ENCODE measurements around the gene NAPSA.

The NAPSA gene

GRCh38 chr19:50379602-50380001 is 14.2 kb upstream of the NAPSA start:
- peaks cover 0 to 2% of the 10 kb centered on the region in 2 donors for H3K9me3 Mint-ChIP-seq

GRCh38 chr19:50378863-50379236 is 13.4 kb upstream of the NAPSA start:
- Mint-ChIP-seq H3K27ac (peak overlapping the region; percentile 38), H3K27me3 (no peaks in the 10 kb centered on the region), H3K4me1 (peaks cover 36 to 37% of the 10 kb centered on the region in 2 donors), H3K4me3 (no peak overlapping the region), H3K9me3 (peaks cover 0 to 2% of the 10 kb centered on the region in 2 donors), H3K36me3 (peaks cover 41 to 48% of the 10 kb centered on the region in 2 donors)
- ATAC-seq (replicated peaks) (no peak), DNase-seq (no peak)

More at GRCh38 chr19:50379602-50380001, 14.2 kb upstream of the NAPSA start:
- no peak overlapping the region for H3K27ac Mint-ChIP-seq
- H3K27me3 Mint-ChIP-seq: no peaks in the 10 kb centered on the region
- no peak overlapping the region for H3K4me3 Mint-ChIP-seq
- DNase-seq (no peak), ATAC-seq (replicated peaks) (no peak)
- H3K36me3 Mint-ChIP-seq: peaks cover 43 to 53% of the 10 kb centered on the region in 2 donors
- H3K4me1 Mint-ChIP-seq: peaks cover 39 to 44% of the 10 kb centered on the region in 2 donors

GRCh38 chr19:50378169-50378862 is 12.9 kb upstream of the NAPSA start:
- Mint-ChIP-seq H3K36me3 (peaks cover 41 to 48% of the 10 kb centered on the region in 2 donors), H3K27me3 (no peaks in the 10 kb centered on the region), H3K9me3 (peaks cover 0 to 2% of the 10 kb centered on the region in 2 donors), H3K4me3 (peak overlapping the region in 1 of 2 donors; percentile 96), H3K27ac (no peak overlapping the region), H3K4me1 (peaks cover 31 to 32% of the 10 kb centered on the region in 2 donors)
- DNase-seq (no peak), ATAC-seq (replicated peaks) (no peak)

- ATAC-seq (replicated peaks): no peak
- DNase-seq: no peak
- Mint-ChIP-seq H3K27me3 (no peaks in the 10 kb centered on the region), H3K4me3 (peak overlapping the region; percentile 96 to 100), H3K4me1 (peaks cover 27 to 28% of the 10 kb centered on the region in 2 donors), H3K27ac (peak overlapping the region; percentile 69), H3K9me3 (peaks cover 0 to 2% of the 10 kb centered on the region in 2 donors), H3K36me3 (peaks cover 41 to 48% of the 10 kb centered on the region in 2 donors)
Observed at GRCh38 chr19:50377517-50377916, 12.1 kb upstream of the NAPSA start.

GRCh38 chr19:50377051-50377461 is 11.6 kb upstream of the NAPSA start:
- Mint-ChIP-seq H3K36me3 (peaks cover 40 to 48% of the 10 kb centered on the region in 2 donors), H3K27me3 (no peaks in the 10 kb centered on the region), H3K4me3 (peak overlapping the region; percentile 96 to 100), H3K9me3 (peaks cover 0 to 2% of the 10 kb centered on the region in 2 donors), H3K27ac (peak overlapping the region; percentile 100), H3K4me1 (peaks cover 27 to 28% of the 10 kb centered on the region in 2 donors)
- ATAC-seq (replicated peaks): peak; percentile 27 to 31
- peak; percentile 36 for DNase-seq

GRCh38 chr19:50376166-50377050 is 11.0 kb upstream of the NAPSA start, which contains the start of gene NR1H2:
NR1H2 (plus strand) TSS chr19:50376457; CDS start chr19:50377606, 1,149 bp downstream.
- Mint-ChIP-seq H3K4me3 (peak within 1 kb of the TSS; percentile 96 to 100), H3K9me3 (peaks cover 0 to 2% of the 10 kb centered on the region in 2 donors), H3K36me3 (peaks cover 37 to 43% of the 10 kb centered on the region in 2 donors), H3K27ac (peak within 1 kb of the TSS; percentile 100), H3K27me3 (no peaks in the 10 kb centered on the region), H3K4me1 (peaks cover 27 to 29% of the 10 kb centered on the region in 2 donors)
- DNase-seq (peak; percentile 93), ATAC-seq (replicated peaks) (peak; percentile 94 to 96)

- Mint-ChIP-seq H3K36me3 (peaks cover 4 to 8% of the 10 kb centered on the region in 2 donors), H3K4me3 (no peak overlapping the region), H3K27ac (no peak overlapping the region), H3K4me1 (peaks cover 17 to 23% of the 10 kb centered on the region in 2 donors), H3K27me3 (no peaks in the 10 kb centered on the region), H3K9me3 (peaks cover 0 to under 1% of the 10 kb centered on the region in 2 donors)
- DNase-seq (no peak), ATAC-seq (replicated peaks) (no peak)
Observed at GRCh38 chr19:50371914-50372475, 6.6 kb upstream of the NAPSA start.

- H3K4me1 Mint-ChIP-seq: peaks cover 22 to 41% of the 10 kb centered on the region in 2 donors
- no peaks in the 10 kb centered on the region for H3K27me3 Mint-ChIP-seq
- H3K9me3 Mint-ChIP-seq: no peaks in the 10 kb centered on the region
- peak; percentile 81 to 85 for ATAC-seq (replicated peaks)
- peaks cover 0 to 1% of the 10 kb centered on the region in 2 donors for H3K36me3 Mint-ChIP-seq
- DNase-seq: peak; percentile 74
- peak overlapping the region; percentile 93 to 96 for H3K4me3 Mint-ChIP-seq
- H3K27ac Mint-ChIP-seq: peak overlapping the region; percentile 93
Observed at GRCh38 chr19:50368649-50369570, 3.5 kb upstream of the NAPSA start.

GRCh38 chr19:50362656-50363424 is 2.6 kb downstream of the NAPSA start:
- Mint-ChIP-seq H3K27me3 (no peaks in the 10 kb centered on the region), H3K27ac (no peak overlapping the region), H3K36me3 (peaks cover 14 to 29% of the 10 kb centered on the region in 2 donors), H3K4me3 (no peak overlapping the region), H3K4me1 (peaks cover 56 to 82% of the 10 kb centered on the region in 2 donors), H3K9me3 (peaks cover 3 to 8% of the 10 kb centered on the region in 2 donors)
- ATAC-seq (replicated peaks) (no peak), DNase-seq (no peak)

GRCh38 chr19:50362030-50362412 is 3.4 kb downstream of the NAPSA start:
- Mint-ChIP-seq H3K4me1 (peaks cover 53 to 83% of the 10 kb centered on the region in 2 donors), H3K4me3 (no peak overlapping the region), H3K27ac (peak overlapping the region; percentile 21), H3K9me3 (peaks cover 3 to 8% of the 10 kb centered on the region in 2 donors), H3K27me3 (no peaks in the 10 kb centered on the region), H3K36me3 (peaks cover 18 to 29% of the 10 kb centered on the region in 2 donors)
- no peak for DNase-seq
- ATAC-seq (replicated peaks): no peak

- Mint-ChIP-seq H3K36me3 (peaks cover 18 to 29% of the 10 kb centered on the region in 2 donors), H3K4me1 (peaks cover 57 to 87% of the 10 kb centered on the region in 2 donors), H3K4me3 (peak overlapping the region; percentile 3 to 5), H3K9me3 (peaks cover 3 to 8% of the 10 kb centered on the region in 2 donors), H3K27me3 (no peaks in the 10 kb centered on the region), H3K27ac (peak overlapping the region; percentile 21)
- ATAC-seq (replicated peaks): no peak
- DNase-seq: no peak
Observed at GRCh38 chr19:50361290-50362029, 4.0 kb downstream of the NAPSA start.

- Mint-ChIP-seq H3K27me3 (no peaks in the 10 kb centered on the region), H3K4me3 (peak overlapping the region; percentile 91 to 93), H3K27ac (peak overlapping the region; percentile 99), H3K36me3 (peaks cover 17 to 36% of the 10 kb centered on the region in 2 donors), H3K4me1 (peaks cover 53 to 69% of the 10 kb centered on the region in 2 donors), H3K9me3 (peaks cover 3 to 8% of the 10 kb centered on the region in 2 donors)
- ATAC-seq (replicated peaks) (no peak), DNase-seq (no peak)
Observed at GRCh38 chr19:50359328-50359818, 6.1 kb downstream of the NAPSA start.

Measured in stimulated activated naive B cell treated with anti-CD40 and anti-IgM and Interleukin-4, amounts not matched to agents 10 μg/mL and 1 μg/mL and 100 μg/mL, for 72 hours (primary cell).